Esophagus muscularis mucosa (tissue), 3 donors: ENCODE measurements around the gene TRAF3.

ENCODE experiments used
- CTCF ChIP-seq, 3 experiments: fragments of 200-600 bp in 2 of 3; fragments of 450-650 bp in 1 of 3; sonication (generic) in 2 of 3; IDR thresholded peaks; one replicate each; pipeline ENCODE4 v1.5.1; 2017 to 2019; ENCODE audit warnings: antibody characterized with exemption in 3 of 3, mild to moderate bottlenecking in 2 of 3, moderate library complexity in 1 of 3
- EP300 ChIP-seq: sonication (generic); formaldehyde crosslinking; IDR thresholded peaks from one replicate; pipeline ENCODE4 v1.6.1; 2017; ENCODE audit warnings: antibody characterized with exemption

- no peak for TF ChIP-seq CTCF (IDR thresholded peaks at IDR 0.05)
- TF ChIP-seq EP300 = no peak
These were observed 54.0 kb downstream of the TRAF3 start for GRCh38 chr14:102831163-102831804.
